A673 (cell line): Measurements from ENCODE around the gene GAB2. TPM values are rescaled to one million over a fixed set of nuclear protein-coding genes. Genes with fewer than 3 reads are reported as not detected.

Source experiments
- BruUV-seq: library from RNA; stranded (reverse); fragments of 400-500 nt; replicated peaks from 2 replicates; lab custom pipeline; 2021; lab: Mats Ljungman, UMichigan
- CTCF ChIA-PET: fragments of 300-600 bp; sonication (Branson Sonifier 250); formaldehyde crosslinking; loops from one replicate; lab custom pipeline; 2022; ENCODE audit warnings: antibody characterized with exemption; lab: Charles Lee
- POLR2A ChIA-PET: fragments of 300-600 bp; sonication (Branson Sonifier 250); formaldehyde crosslinking; loops from one replicate; lab custom pipeline; 2022; ENCODE audit warnings: antibody characterized with exemption; ENCODE audit not compliant: low non-redundant PET; lab: Charles Lee
- DNase-seq: peaks from one replicate; pipeline ENCODE4 v3.0.0-alpha.2; 2015; ENCODE audit warnings: low spot score
- H3K27ac ChIP-seq: fragments of 200-600 bp; sonication (generic); 2 replicates; pipeline ENCODE4 v1.5.1; 2016; ENCODE audit warnings: mixed run types, low read depth, mild to moderate bottlenecking, mixed read lengths, antibody characterized with exemption, low read length; ENCODE audit not compliant: poor library complexity, severe bottlenecking
- H3K27me3 ChIP-seq: fragments of 200-600 bp; sonication (generic); replicated peaks from 2 replicates; pipeline ENCODE4 v1.6.1; 2017; ENCODE audit warnings: mixed run types, low read depth, mild to moderate bottlenecking, mixed read lengths, antibody characterized with exemption, low read length; ENCODE audit not compliant: insufficient read depth, poor library complexity
- H3K36me3 ChIP-seq: fragments of 200-600 bp; sonication (generic); 2 replicates; pipeline ENCODE4 v1.6.1; 2016; ENCODE audit warnings: mixed run types, mild to moderate bottlenecking, mixed read lengths, antibody characterized with exemption, low read length; ENCODE audit not compliant: insufficient read depth, poor library complexity, severe bottlenecking
- H3K4me1 ChIP-seq: fragments of 200-600 bp; sonication (generic); 2 replicates; pipeline ENCODE4 v1.6.1; 2017; ENCODE audit warnings: mixed run types, mild to moderate bottlenecking, mixed read lengths, antibody characterized with exemption, low read length; ENCODE audit not compliant: insufficient read depth, poor library complexity, severe bottlenecking
- H3K4me3 ChIP-seq: fragments of 200-600 bp; sonication (generic); 2 replicates; pipeline ENCODE4 v1.5.1; 2016; ENCODE audit warnings: low read depth, mixed run types, mild to moderate bottlenecking, mixed read lengths, low read length; ENCODE audit not compliant: poor library complexity, severe bottlenecking
- H3K9me3 ChIP-seq: fragments of 200-600 bp; sonication (generic); 2 replicates; pipeline ENCODE4 v1.6.1; 2016; ENCODE audit warnings: mixed run types, low read depth, mild to moderate bottlenecking, mixed read lengths, antibody characterized with exemption, low read length; ENCODE audit not compliant: poor library complexity, severe bottlenecking
- EZH2 ChIP-seq: fragments of 200-600 bp; sonication (generic); IDR thresholded peaks from 2 replicates; pipeline ENCODE4 v1.6.1; 2017; ENCODE audit warnings: borderline replicate concordance, low read depth, mild to moderate bottlenecking, mixed read lengths, antibody characterized with exemption, low read length; ENCODE audit not compliant: poor library complexity, severe bottlenecking
- intact Hi-C: fragments of 100-400 bp; cut with micrococcal nuclease; formaldehyde crosslinking; loops from one replicate; pipeline ENCODE4 v1.10.0; 2022; ENCODE audit not compliant: unreplicated experiment
- total RNA-seq: library from RNA; stranded (reverse); gene quantifications from 2 replicates; pipeline ENCODE4 v1.2.3, GENCODE V29; 2021
- TF ChIP-seq, protein P1 (sequence below): fragments of 300-800, 200-600 bp; sonication (generic); conservative IDR thresholded peaks from 2 replicates; pipeline ENCODE4 v1.5.1; 2017; ENCODE audit warnings: low read depth, mild to moderate bottlenecking, antibody characterized with exemption, low read length, moderate library complexity, mixed read lengths

The GAB2 gene
- total RNA-seq, 1 experiment from 2014 or later, result 21.5 TPM

DNA sequence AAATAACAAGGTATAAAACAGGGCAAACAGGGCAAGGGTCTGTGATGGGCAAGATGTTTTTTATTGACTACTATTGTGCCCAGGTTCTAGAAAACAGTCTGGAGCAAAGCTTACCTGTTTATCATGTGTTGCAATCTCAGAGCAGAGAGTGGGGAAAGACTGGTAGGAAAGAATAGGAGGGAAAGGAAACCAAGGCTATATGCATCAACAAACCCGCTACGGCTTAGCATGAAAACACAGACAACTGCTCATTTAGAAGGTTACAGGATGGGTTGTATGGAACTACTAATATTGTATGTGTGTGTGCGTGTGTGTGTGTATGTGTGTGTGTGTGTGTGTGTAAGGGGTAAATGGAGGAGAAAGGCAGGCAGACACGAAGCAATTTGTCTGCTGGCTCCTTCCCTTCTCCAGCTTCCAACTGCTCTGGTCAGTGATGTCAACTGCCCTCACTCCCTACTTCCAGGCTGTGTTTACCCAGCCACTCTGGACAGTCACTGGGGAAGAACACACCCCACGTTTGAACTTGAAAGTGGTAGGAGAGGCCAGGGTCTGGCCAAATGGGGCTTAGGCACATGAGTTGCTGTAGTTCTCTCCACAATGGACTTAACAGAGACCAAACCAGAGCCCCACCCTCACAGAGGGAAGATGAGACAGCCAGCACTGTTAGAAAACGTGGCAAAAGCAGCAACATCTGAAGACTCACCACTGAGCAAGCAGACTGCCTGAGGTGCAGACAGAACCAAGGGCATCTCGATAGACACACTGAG lies 47.0 kb downstream of the GAB2 start:
- intact Hi-C loops, result no loop called here
- peaks cover 30% of the 10 kb centered on the region for H3K4me1 ChIP-seq
- no peak overlapping the region for H3K4me3 ChIP-seq
- no peak for TF ChIP-seq EZH2
- TF ChIP-seq, protein P1, sequence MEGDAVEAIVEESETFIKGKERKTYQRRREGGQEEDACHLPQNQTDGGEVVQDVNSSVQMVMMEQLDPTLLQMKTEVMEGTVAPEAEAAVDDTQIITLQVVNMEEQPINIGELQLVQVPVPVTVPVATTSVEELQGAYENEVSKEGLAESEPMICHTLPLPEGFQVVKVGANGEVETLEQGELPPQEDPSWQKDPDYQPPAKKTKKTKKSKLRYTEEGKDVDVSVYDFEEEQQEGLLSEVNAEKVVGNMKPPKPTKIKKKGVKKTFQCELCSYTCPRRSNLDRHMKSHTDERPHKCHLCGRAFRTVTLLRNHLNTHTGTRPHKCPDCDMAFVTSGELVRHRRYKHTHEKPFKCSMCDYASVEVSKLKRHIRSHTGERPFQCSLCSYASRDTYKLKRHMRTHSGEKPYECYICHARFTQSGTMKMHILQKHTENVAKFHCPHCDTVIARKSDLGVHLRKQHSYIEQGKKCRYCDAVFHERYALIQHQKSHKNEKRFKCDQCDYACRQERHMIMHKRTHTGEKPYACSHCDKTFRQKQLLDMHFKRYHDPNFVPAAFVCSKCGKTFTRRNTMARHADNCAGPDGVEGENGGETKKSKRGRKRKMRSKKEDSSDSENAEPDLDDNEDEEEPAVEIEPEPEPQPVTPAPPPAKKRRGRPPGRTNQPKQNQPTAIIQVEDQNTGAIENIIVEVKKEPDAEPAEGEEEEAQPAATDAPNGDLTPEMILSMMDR, result no peak
- no peak overlapping the region for H3K27ac ChIP-seq
- no peaks in the 10 kb centered on the region for H3K9me3 ChIP-seq
- no peak for DNase-seq
- BruUV-seq, result no TSS peak
- H3K36me3 ChIP-seq, result no peaks in the 10 kb centered on the region
- POLR2A ChIA-PET, result no interaction called here
- CTCF ChIA-PET, result no interaction called here
- H3K27me3 ChIP-seq, result no peaks in the 10 kb centered on the region

DNA sequence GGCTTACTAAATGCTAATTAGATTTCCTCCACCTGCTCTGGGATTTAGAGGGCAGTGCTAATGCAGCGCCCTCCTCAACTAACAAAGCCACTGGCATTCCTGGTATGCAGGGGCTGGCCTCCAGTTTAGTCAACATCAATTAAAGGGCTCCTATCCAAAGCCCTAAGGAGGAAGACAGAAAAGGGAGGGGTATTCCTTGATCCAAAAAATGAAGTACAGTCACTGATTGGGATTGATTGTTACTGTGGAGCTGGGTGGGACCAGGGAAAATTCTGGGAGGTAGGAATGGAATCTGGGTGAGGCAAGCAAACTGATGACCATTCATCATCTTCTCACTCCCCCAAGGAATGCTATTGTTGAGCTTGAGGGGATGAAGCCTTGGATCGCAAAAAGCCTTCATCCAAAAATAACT lies 52.2 kb downstream of the GAB2 start:
- Histone ChIP-seq H3K27me3 (no peaks in the 10 kb centered on the region), H3K4me1 (peaks cover 19% of the 10 kb centered on the region), H3K27ac (peak overlapping the region; percentile 19), H3K9me3 (no peaks in the 10 kb centered on the region), H3K36me3 (no peaks in the 10 kb centered on the region), H3K4me3 (no peak overlapping the region)
- DNase-seq, result no peak
- POLR2A ChIA-PET, result no interaction called here
- intact Hi-C loops, result no loop called here
- TF ChIP-seq EZH2, result no peak
- TF ChIP-seq, protein P1, result no peak
- CTCF ChIA-PET, result no interaction called here
- BruUV-seq, result no TSS peak

DNA sequence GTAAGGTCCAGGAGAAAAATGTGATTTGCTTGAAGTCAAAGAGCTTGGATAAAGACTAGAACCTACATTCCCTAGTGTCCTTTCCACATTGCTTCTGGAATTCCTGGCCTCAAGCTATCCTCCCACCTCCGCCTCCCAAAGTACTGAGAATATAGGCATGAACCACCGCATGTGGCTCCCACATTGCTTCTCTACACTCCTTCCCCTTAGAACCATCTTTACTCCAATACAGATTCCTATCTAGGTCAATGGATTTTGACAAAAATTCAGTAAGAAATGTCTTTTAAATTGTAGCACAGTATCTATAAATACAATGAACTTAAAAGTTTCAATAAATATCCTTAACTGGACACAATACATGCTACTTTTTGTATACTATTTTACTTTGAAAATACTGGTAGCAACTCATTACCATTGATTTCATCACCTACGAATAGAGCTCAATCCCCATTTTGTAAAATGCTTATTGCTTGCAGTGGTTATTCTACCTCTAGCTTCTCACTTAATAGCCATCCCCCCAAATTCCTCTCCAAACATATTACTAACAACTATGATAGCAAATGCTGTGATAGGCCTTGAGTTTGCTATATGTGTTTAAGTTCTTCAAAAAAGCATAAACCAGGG lies 53.4 kb downstream of the GAB2 start:
- H3K9me3 ChIP-seq, result no peaks in the 10 kb centered on the region
- TF ChIP-seq EZH2, result no peak
- TF ChIP-seq, protein P1, result no peak
- POLR2A ChIA-PET, result no interaction called here
- peak overlapping the region; percentile 9 for H3K27ac ChIP-seq
- no peak overlapping the region for H3K4me3 ChIP-seq
- no peak for DNase-seq
- no peaks in the 10 kb centered on the region for H3K36me3 ChIP-seq
- CTCF ChIA-PET, result no interaction called here
- BruUV-seq, result no TSS peak
- H3K4me1 ChIP-seq, result peaks cover 19% of the 10 kb centered on the region
- H3K27me3 ChIP-seq, result no peaks in the 10 kb centered on the region
- intact Hi-C loops, result no loop called here
